Keratinocyte (primary cell): ENCODE results near the gene ACAP3. TPM values are rescaled to one million over a fixed set of nuclear protein-coding genes. Genes with fewer than 3 reads are reported as not detected.
A peak's percentile ranks its signal among the peaks of the same experiment; 100 is the strongest.

Experiments
- DNase-seq: peaks from one replicate; pipeline ENCODE4 v3.0.0-alpha.2; 2011; ENCODE audit warnings: low read depth, missing footprints, low spot score
- FAIRE-seq: peaks from 2 replicates; lab custom pipeline; 2011; peaks lifted over from hg19 to GRCh38; lab: Jason Lieb, UNC
- H2AFZ ChIP-seq: 2 replicates; pipeline ENCODE4 v1.6.0; 2012; ENCODE audit warnings: low read length, control low read depth, inconsistent platforms; ENCODE audit not compliant: control insufficient read depth
- H3K27ac ChIP-seq: 2 replicates; pipeline ENCODE4 v1.5.1; 2011; ENCODE audit warnings: low read length; ENCODE audit not compliant: control insufficient read depth, insufficient read depth
- H3K27me3 ChIP-seq: 3 replicates; pipeline ENCODE4 v1.6.0; 2011; ENCODE audit warnings: low read length; ENCODE audit not compliant: control insufficient read depth, insufficient read depth; ENCODE audit errors: extremely low read depth
- H3K36me3 ChIP-seq, 2 experiments: 2 replicates in 1 of 2; 3 replicates in 1 of 2; pipeline ENCODE4 v1.5.1; 2011; ENCODE audit warnings: low read length in 2 of 2, mild to moderate bottlenecking in 1 of 2; ENCODE audit not compliant: control insufficient read depth in 2 of 2, insufficient read depth in 2 of 2; ENCODE audit errors: extremely low read depth in 1 of 2
- H3K4me1 ChIP-seq: 3 replicates; pipeline ENCODE4 v1.5.1; 2011; ENCODE audit warnings: low read length; ENCODE audit not compliant: control insufficient read depth, insufficient read depth; ENCODE audit errors: extremely low read depth
- H3K4me2 ChIP-seq: 3 replicates; pipeline ENCODE4 v1.6.0; 2011; ENCODE audit warnings: low read depth, low read length; ENCODE audit not compliant: control insufficient read depth, insufficient read depth; ENCODE audit errors: extremely low read depth
- H3K4me3 ChIP-seq, 3 experiments: fragments of 200-600 bp in 1 of 3; sonication (generic) in 1 of 3; 2 replicates in 2 of 3; 3 replicates in 1 of 3; pipeline ENCODE4 v1.5.1; 2011 to 2016; ENCODE audit warnings: low read length in 3 of 3, mild to moderate bottlenecking in 3 of 3, control low read depth in 2 of 3, inconsistent platforms in 1 of 3, low read depth in 1 of 3, mixed read lengths in 1 of 3, mixed run types in 1 of 3, moderate library complexity in 1 of 3; ENCODE audit not compliant: control insufficient read depth in 2 of 3, insufficient read depth in 2 of 3; ENCODE audit errors: extremely low read depth in 1 of 3
- H3K79me2 ChIP-seq: 2 replicates; pipeline ENCODE4 v1.6.0; 2012; ENCODE audit warnings: low read length; ENCODE audit not compliant: control insufficient read depth, insufficient read depth
- H3K9ac ChIP-seq: 3 replicates; pipeline ENCODE4 v1.6.0; 2011; ENCODE audit warnings: low read length; ENCODE audit not compliant: control insufficient read depth, insufficient read depth; ENCODE audit errors: extremely low read depth
- H3K9me1 ChIP-seq: 3 replicates; pipeline ENCODE4 v1.6.0; 2011; ENCODE audit warnings: low read length; ENCODE audit not compliant: control insufficient read depth, insufficient read depth; ENCODE audit errors: extremely low read depth
- H3K9me3 ChIP-seq: 2 replicates; pipeline ENCODE4 v1.5.1; 2012; ENCODE audit warnings: low read depth, low read length; ENCODE audit not compliant: control insufficient read depth
- H4K20me1 ChIP-seq: 3 replicates; pipeline ENCODE4 v1.6.0; 2011; ENCODE audit warnings: low read length; ENCODE audit not compliant: control insufficient read depth, insufficient read depth; ENCODE audit errors: extremely low read depth
- EZH2 ChIP-seq: IDR thresholded peaks from one replicate; pipeline ENCODE4 v1.6.1; 2012; ENCODE audit warnings: inconsistent platforms, mild to moderate bottlenecking, low read length, moderate library complexity
- dilution Hi-C: fragments of 300-500 bp; cut with MboI; formaldehyde crosslinking; loops from one replicate; pipeline ENCODE4 v1.7.0; 2020; ENCODE audit warnings: low sequenced_read_pairs; ENCODE audit not compliant: extremely low pct_ligation_motif_present
- polyA plus RNA-seq, 5 experiments: library from polyadenylated mRNA; depleted of rRNA in 3 of 5; stranded (reverse) in 3 of 5; stranded (forward) in 1 of 5; unstranded in 1 of 5; fragments of >200 nt; gene quantifications; 1 replicate in 1 of 5; 2 replicates in 3 of 5; 3 replicates in 1 of 5; pipeline versions ENCODE4 v1.2.1 to v1.2.3, GENCODE V29; 2011 to 2012; ENCODE audit warnings: missing spikeins in 2 of 5, low read depth in 1 of 5, low replicate concordance in 1 of 5
- TF ChIP-seq, protein P1 (sequence below), 3 experiments: IDR thresholded peaks in 1 of 3; conservative IDR thresholded peaks in 1 of 3; optimal IDR thresholded peaks in 1 of 3; 2 replicates in 2 of 3; 3 replicates in 1 of 3; pipeline versions ENCODE3 to v1.5.1; 2011; ENCODE audit warnings: low read length in 3 of 3, mild to moderate bottlenecking in 3 of 3, moderate library complexity in 2 of 3, control low read depth in 1 of 3, inconsistent platforms in 1 of 3; ENCODE audit not compliant: insufficient read depth in 2 of 3; ENCODE audit errors: extremely low read depth in 1 of 3

The ACAP3 gene
- polyA plus RNA-seq, 1 donor (not counting 4 experiments of a cell fraction or from before 2014, with no cell fraction given), result 17.4 TPM

DNA sequence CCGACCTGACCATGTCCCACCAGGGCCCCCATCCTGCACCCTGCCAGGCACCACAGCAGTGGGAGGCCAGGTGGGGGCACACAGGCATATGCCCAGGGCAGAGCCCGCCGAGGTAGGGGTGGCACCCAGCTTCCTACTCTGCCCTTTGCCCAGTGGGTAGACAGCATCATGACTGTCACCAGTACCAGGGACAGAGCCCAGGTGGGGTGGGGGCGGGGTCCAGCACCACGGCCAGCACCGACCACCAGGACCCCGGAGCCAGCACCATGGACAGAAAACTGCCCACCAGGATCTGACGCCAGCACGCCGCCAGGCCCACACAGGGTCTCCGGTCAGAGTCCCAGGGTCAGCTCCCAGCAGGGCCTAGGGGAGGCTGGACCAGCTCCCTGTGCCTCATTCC, 27.1 kb upstream of the ACAP3 start:
- H2AFZ ChIP-seq, result no peak overlapping the region
- peaks cover 11% of the 10 kb centered on the region for H3K27me3 ChIP-seq
- H3K27ac ChIP-seq, result no peak overlapping the region
- TF ChIP-seq, protein P1, sequence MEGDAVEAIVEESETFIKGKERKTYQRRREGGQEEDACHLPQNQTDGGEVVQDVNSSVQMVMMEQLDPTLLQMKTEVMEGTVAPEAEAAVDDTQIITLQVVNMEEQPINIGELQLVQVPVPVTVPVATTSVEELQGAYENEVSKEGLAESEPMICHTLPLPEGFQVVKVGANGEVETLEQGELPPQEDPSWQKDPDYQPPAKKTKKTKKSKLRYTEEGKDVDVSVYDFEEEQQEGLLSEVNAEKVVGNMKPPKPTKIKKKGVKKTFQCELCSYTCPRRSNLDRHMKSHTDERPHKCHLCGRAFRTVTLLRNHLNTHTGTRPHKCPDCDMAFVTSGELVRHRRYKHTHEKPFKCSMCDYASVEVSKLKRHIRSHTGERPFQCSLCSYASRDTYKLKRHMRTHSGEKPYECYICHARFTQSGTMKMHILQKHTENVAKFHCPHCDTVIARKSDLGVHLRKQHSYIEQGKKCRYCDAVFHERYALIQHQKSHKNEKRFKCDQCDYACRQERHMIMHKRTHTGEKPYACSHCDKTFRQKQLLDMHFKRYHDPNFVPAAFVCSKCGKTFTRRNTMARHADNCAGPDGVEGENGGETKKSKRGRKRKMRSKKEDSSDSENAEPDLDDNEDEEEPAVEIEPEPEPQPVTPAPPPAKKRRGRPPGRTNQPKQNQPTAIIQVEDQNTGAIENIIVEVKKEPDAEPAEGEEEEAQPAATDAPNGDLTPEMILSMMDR (optimal IDR thresholded peaks at IDR 0.05 in 1 of 3, IDR thresholded peaks at IDR 0.05 in 1 of 3, conservative IDR thresholded peaks at IDR 0.05 in 1 of 3; ENCODE audit: extremely low read depth in 1 of 3, insufficient read depth in 2 of 3, low read length in 3 of 3), result no peak
- no peak for TF ChIP-seq EZH2
- H3K9me3 ChIP-seq, result peaks cover 3% of the 10 kb centered on the region
- no peak overlapping the region for H3K4me2 ChIP-seq
- H3K36me3 ChIP-seq, result peaks cover 7 to 11% of the 10 kb centered on the region in 2 experiments
- DNase-seq (no peak), FAIRE-seq (no peak)
- H3K79me2 ChIP-seq, result no peaks in the 10 kb centered on the region
- H4K20me1 ChIP-seq, result peaks cover 29% of the 10 kb centered on the region
- dilution Hi-C loops, result no loop called here
- no peak overlapping the region for H3K4me3 ChIP-seq
- H3K9me1 ChIP-seq, result no peaks in the 10 kb centered on the region
- H3K9ac ChIP-seq, result no peak overlapping the region
- H3K4me1 ChIP-seq, result peaks cover 32% of the 10 kb centered on the region

DNA sequence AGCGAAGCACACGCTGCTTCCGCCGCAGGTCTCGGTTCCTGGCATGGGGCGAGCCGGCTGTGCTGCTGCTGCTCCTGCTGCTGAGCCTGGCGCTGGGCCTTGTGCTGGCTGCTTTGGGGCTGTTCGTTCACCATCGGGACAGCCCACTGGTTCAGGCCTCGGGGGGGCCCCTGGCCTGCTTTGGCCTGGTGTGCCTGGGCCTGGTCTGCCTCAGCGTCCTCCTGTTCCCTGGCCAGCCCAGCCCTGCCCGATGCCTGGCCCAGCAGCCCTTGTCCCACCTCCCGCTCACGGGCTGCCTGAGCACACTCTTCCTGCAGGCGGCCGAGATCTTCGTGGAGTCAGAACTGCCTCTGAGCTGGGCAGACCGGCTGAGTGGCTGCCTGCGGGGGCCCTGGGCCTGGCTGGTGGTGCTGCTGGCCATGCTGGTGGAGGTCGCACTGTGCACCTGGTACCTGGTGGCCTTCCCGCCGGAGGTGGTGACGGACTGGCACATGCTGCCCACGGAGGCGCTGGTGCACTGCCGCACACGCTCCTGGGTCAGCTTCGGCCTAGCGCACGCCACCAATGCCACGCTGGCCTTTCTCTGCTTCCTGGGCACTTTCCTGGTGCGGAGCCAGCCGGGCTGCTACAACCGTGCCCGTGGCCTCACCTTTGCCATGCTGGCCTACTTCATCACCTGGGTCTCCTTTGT, 26.0 kb upstream of the ACAP3 start:
- no peak overlapping the region for H3K4me3 ChIP-seq

More for the DNA sequence above, 26.0 kb upstream of the ACAP3 start:
- FAIRE-seq (no peak), DNase-seq (no peak)
- H3K27ac ChIP-seq, result no peak overlapping the region
- H3K9me1 ChIP-seq, result no peaks in the 10 kb centered on the region
- peaks cover 29% of the 10 kb centered on the region for H4K20me1 ChIP-seq
- peaks cover 4% of the 10 kb centered on the region for H3K9me3 ChIP-seq
- TF ChIP-seq, protein P1 (optimal IDR thresholded peaks at IDR 0.05 in 1 of 3, IDR thresholded peaks at IDR 0.05 in 1 of 3, conservative IDR thresholded peaks at IDR 0.05 in 1 of 3; ENCODE audit: extremely low read depth in 1 of 3, insufficient read depth in 2 of 3, low read length in 3 of 3), result no peak
- no peak for TF ChIP-seq EZH2
- H2AFZ ChIP-seq, result no peak overlapping the region
- H3K79me2 ChIP-seq, result no peaks in the 10 kb centered on the region
- peaks cover 7 to 11% of the 10 kb centered on the region in 2 experiments for H3K36me3 ChIP-seq
- H3K4me1 ChIP-seq, result peaks cover 32% of the 10 kb centered on the region
- peak overlapping the region; percentile 25 for H3K9ac ChIP-seq
- dilution Hi-C loops, result no loop called here
- H3K27me3 ChIP-seq, result peaks cover 11% of the 10 kb centered on the region
- H3K4me2 ChIP-seq, result no peak overlapping the region
